ENCODE measurements around the gene SMIM1.

GRCh38 chr1:3732434-3733093, 40.0 kb upstream of the SMIM1 start:
- TF ChIP-seq, protein P1, sequence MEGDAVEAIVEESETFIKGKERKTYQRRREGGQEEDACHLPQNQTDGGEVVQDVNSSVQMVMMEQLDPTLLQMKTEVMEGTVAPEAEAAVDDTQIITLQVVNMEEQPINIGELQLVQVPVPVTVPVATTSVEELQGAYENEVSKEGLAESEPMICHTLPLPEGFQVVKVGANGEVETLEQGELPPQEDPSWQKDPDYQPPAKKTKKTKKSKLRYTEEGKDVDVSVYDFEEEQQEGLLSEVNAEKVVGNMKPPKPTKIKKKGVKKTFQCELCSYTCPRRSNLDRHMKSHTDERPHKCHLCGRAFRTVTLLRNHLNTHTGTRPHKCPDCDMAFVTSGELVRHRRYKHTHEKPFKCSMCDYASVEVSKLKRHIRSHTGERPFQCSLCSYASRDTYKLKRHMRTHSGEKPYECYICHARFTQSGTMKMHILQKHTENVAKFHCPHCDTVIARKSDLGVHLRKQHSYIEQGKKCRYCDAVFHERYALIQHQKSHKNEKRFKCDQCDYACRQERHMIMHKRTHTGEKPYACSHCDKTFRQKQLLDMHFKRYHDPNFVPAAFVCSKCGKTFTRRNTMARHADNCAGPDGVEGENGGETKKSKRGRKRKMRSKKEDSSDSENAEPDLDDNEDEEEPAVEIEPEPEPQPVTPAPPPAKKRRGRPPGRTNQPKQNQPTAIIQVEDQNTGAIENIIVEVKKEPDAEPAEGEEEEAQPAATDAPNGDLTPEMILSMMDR (IDR thresholded peaks at IDR 0.05): no peak
- TF ChIP-seq POLR2A (IDR thresholded peaks at IDR 0.05): no peak
